ENCODE measurements around the gene GALNT18.

DNA sequence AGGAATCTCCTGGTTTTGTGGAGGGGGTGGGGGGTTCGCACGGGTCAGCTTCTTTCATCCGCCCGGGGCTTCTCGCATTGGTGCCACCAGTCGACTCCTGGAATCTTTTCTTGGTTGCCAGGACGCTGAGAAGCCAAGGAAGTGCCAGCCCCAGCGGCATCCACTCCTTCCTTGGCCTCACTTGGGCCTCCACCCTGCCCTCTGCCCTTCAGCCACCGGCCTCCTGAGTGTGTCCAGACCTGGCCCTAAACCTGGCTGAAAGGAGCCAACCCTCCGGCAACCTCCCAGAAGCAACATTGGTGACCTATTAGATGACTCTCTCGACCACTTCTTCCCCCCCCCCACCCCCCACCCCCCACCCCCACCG, 518 bp upstream of the GALNT18 start:
- TF ChIP-seq, protein P1, sequence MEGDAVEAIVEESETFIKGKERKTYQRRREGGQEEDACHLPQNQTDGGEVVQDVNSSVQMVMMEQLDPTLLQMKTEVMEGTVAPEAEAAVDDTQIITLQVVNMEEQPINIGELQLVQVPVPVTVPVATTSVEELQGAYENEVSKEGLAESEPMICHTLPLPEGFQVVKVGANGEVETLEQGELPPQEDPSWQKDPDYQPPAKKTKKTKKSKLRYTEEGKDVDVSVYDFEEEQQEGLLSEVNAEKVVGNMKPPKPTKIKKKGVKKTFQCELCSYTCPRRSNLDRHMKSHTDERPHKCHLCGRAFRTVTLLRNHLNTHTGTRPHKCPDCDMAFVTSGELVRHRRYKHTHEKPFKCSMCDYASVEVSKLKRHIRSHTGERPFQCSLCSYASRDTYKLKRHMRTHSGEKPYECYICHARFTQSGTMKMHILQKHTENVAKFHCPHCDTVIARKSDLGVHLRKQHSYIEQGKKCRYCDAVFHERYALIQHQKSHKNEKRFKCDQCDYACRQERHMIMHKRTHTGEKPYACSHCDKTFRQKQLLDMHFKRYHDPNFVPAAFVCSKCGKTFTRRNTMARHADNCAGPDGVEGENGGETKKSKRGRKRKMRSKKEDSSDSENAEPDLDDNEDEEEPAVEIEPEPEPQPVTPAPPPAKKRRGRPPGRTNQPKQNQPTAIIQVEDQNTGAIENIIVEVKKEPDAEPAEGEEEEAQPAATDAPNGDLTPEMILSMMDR (conservative IDR thresholded peaks at IDR 0.05), result peak; percentile 10; the same call in 1 of the 2 replicates
- TF ChIP-seq ZFX (IDR thresholded peaks at IDR 0.05), result no peak
